GM12873 (cell line): ENCODE data around the gene S100A5.

Experiments used
- CTCF ChIP-seq: IDR thresholded peaks from 2 replicates; pipeline ENCODE4 v1.5.1; 2012; ENCODE audit warnings: low read depth, mild to moderate bottlenecking, moderate library complexity, low read length, control low read depth; ENCODE audit not compliant: insufficient read depth; ENCODE audit errors: missing control alignments

S100A5 gene

GRCh38 chr1:153540394-153541361, at the start of gene S100A5:
TSS of gene S100A5 (minus strand) at chr1:153540934. CDS start at chr1:153540191, 743 bp downstream.
- no peak for TF ChIP-seq CTCF

- TF ChIP-seq CTCF = no peak
These were observed 47.7 kb upstream of the S100A5 start for GRCh38 chr1:153588482-153588881.

- TF ChIP-seq CTCF = no peak
These were observed 46.6 kb upstream of the S100A5 start for GRCh38 chr1:153587314-153587713.

- no peak for TF ChIP-seq CTCF
These were observed 45.6 kb upstream of the S100A5 start for GRCh38 chr1:153586347-153586746.

- TF ChIP-seq CTCF = no peak
These were observed 44.3 kb upstream of the S100A5 start for GRCh38 chr1:153585006-153585405.

- TF ChIP-seq CTCF = no peak
These were observed 43.2 kb upstream of the S100A5 start for GRCh38 chr1:153583976-153584375.

GRCh38 chr1:153578936-153579335, 38.2 kb upstream of the S100A5 start:
- no peak for TF ChIP-seq CTCF
